C1 segment of cervical spinal cord (tissue), 14 donors: ENCODE measurements around the gene SPRING1.
"Not testable (repeated sequence)": the region's sequence is repeated elsewhere in the genome, so short reads cannot be mapped to it uniquely, and the experiment has no call there.

Source experiments
- DNase-seq, 14 donors: peaks; one replicate each; lab custom pipeline; 2025; lab: John Stamatoyannopoulos, UW

SPRING1 gene

GRCh38 chr12:116742787-116743186 lies 4.9 kb upstream of the SPRING1 start:
- DNase-seq = not testable (repeated sequence)

GRCh38 chr12:116739381-116739887 lies 1.6 kb upstream of the SPRING1 start:
- no peak for DNase-seq

GRCh38 chr12:116736962-116737773 lies 701 bp downstream of the SPRING1 start:
- DNase-seq = no peak

- peak in 2 of 14 donors; percentile 31 to 34 for DNase-seq
Measured at GRCh38 chr12:116735951-116736599, 1.8 kb downstream of the SPRING1 start.

- DNase-seq = no peak
Measured at GRCh38 chr12:116735084-116735483, 2.8 kb downstream of the SPRING1 start.

GRCh38 chr12:116734156-116734768 lies 3.6 kb downstream of the SPRING1 start:
- DNase-seq = no peak

GRCh38 chr12:116731801-116732200 lies 6.1 kb downstream of the SPRING1 start:
- DNase-seq = no peak

- DNase-seq = no peak
Measured at GRCh38 chr12:116727891-116728290, 10.0 kb downstream of the SPRING1 start.

- DNase-seq = no peak
Measured at GRCh38 chr12:116727261-116727660, 10.6 kb downstream of the SPRING1 start.

- DNase-seq = no peak
Measured at GRCh38 chr12:116726694-116727093, 11.2 kb downstream of the SPRING1 start.

- DNase-seq = no peak
Measured at GRCh38 chr12:116722245-116722644, 15.6 kb downstream of the SPRING1 start.

GRCh38 chr12:116719731-116720528 lies 17.9 kb downstream of the SPRING1 start:
- no peak for DNase-seq

- peak in 1 of 14 donors; percentile 9 for DNase-seq
Measured at GRCh38 chr12:116718655-116719454, 19.0 kb downstream of the SPRING1 start.

GRCh38 chr12:116717466-116718437 lies 20.1 kb downstream of the SPRING1 start:
- peak in 11 of 14 donors; percentile 24 to 85 (median 52) for DNase-seq

GRCh38 chr12:116714175-116714574 lies 23.7 kb downstream of the SPRING1 start:
- DNase-seq = no peak

- DNase-seq = no peak
Measured at GRCh38 chr12:116713527-116713926, 24.3 kb downstream of the SPRING1 start.

GRCh38 chr12:116712458-116713303 lies 25.2 kb downstream of the SPRING1 start:
- DNase-seq = no peak

- DNase-seq = no peak
Measured at GRCh38 chr12:116710370-116711150, 27.3 kb downstream of the SPRING1 start.
